HCT116 (cell line): ENCODE measurements around the gene PXDN. TPM values are rescaled to one million over a fixed set of nuclear protein-coding genes. Genes with fewer than 3 reads are reported as not detected.

Source experiments
- ATAC-seq: fragments of 200-7000 bp; cut with Tn5 transposase; 2 replicates; pipeline ENCODE4 v1.9.1; 2020; ENCODE audit warnings: mild to moderate bottlenecking, moderate library complexity
- BruUV-seq: library from RNA; stranded (reverse); fragments of 400-500 nt; replicated peaks from 2 replicates; lab custom pipeline; 2021; lab: Mats Ljungman, UMichigan
- CTCF ChIA-PET: fragments of 300-600 bp; sonication (Branson Sonifier 250); formaldehyde crosslinking; loops from one replicate; lab custom pipeline; 2021; ENCODE audit warnings: antibody characterized with exemption; lab: Charles Lee
- POLR2A ChIA-PET: fragments of 300-600, 350-600 bp; sonication (Branson Sonifier 250); formaldehyde crosslinking; loops from one replicate; lab custom pipeline; 2021; ENCODE audit warnings: antibody characterized with exemption; lab: Charles Lee
- RAD21 ChIA-PET, 2 experiments: fragments of 300-600 bp; sonication (Branson Sonifier 250); formaldehyde crosslinking; loops; one replicate each; lab custom pipeline; 2023; ENCODE audit warnings: low total read pairs in 2 of 2; ENCODE audit not compliant: uncharacterized antibody in 2 of 2, unreplicated experiment in 2 of 2, low non-redundant PET in 1 of 2; lab: Charles Lee
- DNase-seq: peaks from one replicate; pipeline ENCODE4 v3.0.0-alpha.2; 2010; ENCODE audit warnings: low read depth, low spot score
- H2AFZ ChIP-seq: fragments of 200-600 bp; shearing (Covaris generic), sonication (generic); 2 replicates; pipeline ENCODE4 v1.6.1; 2017; ENCODE audit warnings: low read depth, mixed run types, mixed read lengths, antibody characterized with exemption, low read length; ENCODE audit not compliant: poor library complexity, severe bottlenecking
- H3K27ac ChIP-seq: 2 replicates; pipeline ENCODE4 v1.5.1; 2012; ENCODE audit warnings: low read depth, low read length
- H3K27me3 ChIP-seq: fragments of 200-600 bp; sonication (generic); 2 replicates; pipeline ENCODE4 v1.6.1; 2016; ENCODE audit warnings: mixed run types, low read length, mixed read lengths; ENCODE audit not compliant: insufficient read depth
- H3K36me3 ChIP-seq, 2 experiments: fragments of 200-500 bp in 1 of 2; fragments of 200-600 bp in 1 of 2; sonication (Bioruptor generic) in 1 of 2; sonication (generic) in 1 of 2; 2 replicates each; pipeline versions ENCODE4 v1.5.1 to v1.6.1; 2014 to 2016; ENCODE audit warnings: low read length in 2 of 2, inconsistent platforms in 1 of 2, mixed read lengths in 1 of 2, mixed run types in 1 of 2; ENCODE audit not compliant: insufficient read depth in 2 of 2, control insufficient read depth in 1 of 2
- H3K4me1 ChIP-seq, 2 experiments: fragments of 200-600 bp in 1 of 2; sonication (generic) in 1 of 2; 2 replicates each; pipeline versions ENCODE4 v1.5.1 to v1.6.1; 2012 to 2017; ENCODE audit warnings: low read length in 2 of 2, inconsistent platforms in 1 of 2, mild to moderate bottlenecking in 1 of 2, mixed read lengths in 1 of 2, mixed run types in 1 of 2, moderate library complexity in 1 of 2; ENCODE audit not compliant: insufficient read depth in 2 of 2, control insufficient read depth in 1 of 2
- H3K4me2 ChIP-seq: fragments of 200-600 bp; sonication (generic); 2 replicates; pipeline ENCODE4 v1.6.1; 2017; ENCODE audit warnings: mixed run types, low read length, mixed read lengths
- H3K4me3 ChIP-seq, 2 experiments: fragments of 200-600 bp in 1 of 2; sonication (generic) in 1 of 2; replicated peaks in 1 of 2; 2 replicates each; pipeline ENCODE4 v1.5.1; 2011 to 2016; ENCODE audit warnings: low read length in 2 of 2, control low read depth in 1 of 2, low read depth in 1 of 2, mild to moderate bottlenecking in 1 of 2, mixed read lengths in 1 of 2, mixed run types in 1 of 2
- H3K79me2 ChIP-seq: fragments of 200-600 bp; sonication (generic); 2 replicates; pipeline ENCODE4 v1.6.1; 2017; ENCODE audit warnings: mild to moderate bottlenecking, mixed run types, low read length, moderate library complexity, mixed read lengths; ENCODE audit not compliant: insufficient read depth
- H3K9ac ChIP-seq: fragments of 200-600 bp; sonication (generic); 2 replicates; pipeline ENCODE4 v1.6.1; 2016; ENCODE audit warnings: low read length, mixed read lengths
- H3K9me2 ChIP-seq: fragments of 200-600 bp; sonication (generic), shearing (Covaris generic); 2 replicates; pipeline ENCODE4 v1.6.1; 2017; ENCODE audit warnings: mixed run types, mild to moderate bottlenecking, moderate library complexity; ENCODE audit not compliant: insufficient read depth
- H3K9me3 ChIP-seq, 2 experiments: fragments of 200-500 bp in 1 of 2; fragments of 200-600 bp in 1 of 2; sonication (Bioruptor generic) in 1 of 2; sonication (generic) in 1 of 2; 2 replicates each; pipeline ENCODE4 v1.6.1; 2014 to 2017; ENCODE audit warnings: low read length in 2 of 2, mixed read lengths in 2 of 2, inconsistent platforms in 1 of 2, low read depth in 1 of 2, mild to moderate bottlenecking in 1 of 2, mixed run types in 1 of 2, moderate library complexity in 1 of 2; ENCODE audit not compliant: control insufficient read depth in 1 of 2, insufficient read depth in 1 of 2
- H4K20me1 ChIP-seq: fragments of 200-600 bp; sonication (generic), shearing (Covaris generic); 2 replicates; pipeline ENCODE4 v1.6.1; 2017; ENCODE audit warnings: mixed run types, mild to moderate bottlenecking, moderate library complexity; ENCODE audit not compliant: insufficient read depth
- CEBPB ChIP-seq: IDR thresholded peaks from 2 replicates; pipeline ENCODE4 v1.6.1; 2012; ENCODE audit warnings: low read depth
- CTCF ChIP-seq, 3 experiments: fragments of 200-600 bp in 1 of 3; sonication (generic) in 1 of 3; IDR thresholded peaks in 2 of 3; conservative IDR thresholded peaks in 1 of 3; 2 replicates each; pipeline ENCODE4 v1.5.1; 2012 to 2017; ENCODE audit warnings: low read depth in 2 of 3, low read length in 2 of 3, antibody characterized with exemption in 1 of 3, borderline replicate concordance in 1 of 3, control low read depth in 1 of 3, mild to moderate bottlenecking in 1 of 3, mixed read lengths in 1 of 3, mixed run types in 1 of 3, moderate library complexity in 1 of 3; ENCODE audit not compliant: insufficient read depth in 1 of 3
- EGR1 ChIP-seq: IDR thresholded peaks from 2 replicates; pipeline ENCODE4 v1.6.1; 2012; ENCODE audit warnings: low read depth
- EZH2 ChIP-seq: fragments of 200-600 bp; sonication (generic); IDR thresholded peaks from 2 replicates; pipeline ENCODE4 v1.6.1; 2017; ENCODE audit warnings: antibody characterized with exemption, mixed run types
- FOSL1 ChIP-seq: IDR thresholded peaks from 2 replicates; pipeline ENCODE4 v1.6.1; 2012; ENCODE audit warnings: low read depth
- JUND ChIP-seq: IDR thresholded peaks from 2 replicates; pipeline ENCODE4 v1.6.1; 2012
- POLR2AphosphoS5 ChIP-seq: IDR thresholded peaks from 2 replicates; pipeline ENCODE4 v1.6.1; 2011; ENCODE audit warnings: mild to moderate bottlenecking, low read depth, low read length, moderate library complexity
- RAD21 ChIP-seq: IDR thresholded peaks from 2 replicates; pipeline ENCODE4 v1.6.1; 2012; ENCODE audit warnings: low read depth, mild to moderate bottlenecking
- SP1 ChIP-seq: IDR thresholded peaks from 2 replicates; pipeline ENCODE4 v1.6.1; 2012; ENCODE audit warnings: low read depth
- YY1 ChIP-seq: IDR thresholded peaks from 2 replicates; pipeline ENCODE4 v1.6.1; 2011; ENCODE audit warnings: low read length, low read depth, moderate library complexity, mild to moderate bottlenecking; ENCODE audit not compliant: insufficient replicate concordance; ENCODE audit errors: extremely low read depth
- ZNF274 ChIP-seq: fragments of 200-500 bp; sonication (Bioruptor generic); IDR thresholded peaks from 2 replicates; pipeline ENCODE4 v1.6.1; 2014; ENCODE audit warnings: mild to moderate bottlenecking, low read depth, low read length, inconsistent platforms
- intact Hi-C: fragments of 100-400 bp; cut with micrococcal nuclease; formaldehyde crosslinking; loops from 2 replicates; pipeline ENCODE4 v1.10.0; 2022
- total RNA-seq: library from RNA; stranded (reverse); gene quantifications from one replicate; pipeline ENCODE4 v1.2.1, GENCODE V29; 2021; ENCODE audit not compliant: unreplicated experiment
- TF ChIP-seq, protein P1 (sequence below): IDR thresholded peaks from 2 replicates; pipeline ENCODE4 v1.6.1; 2012
- TF ChIP-seq, protein P2 (sequence below): IDR thresholded peaks from 2 replicates; pipeline ENCODE4 v1.6.1; 2012; ENCODE audit warnings: low read depth
- TF ChIP-seq, protein P3 (sequence below): IDR thresholded peaks from 2 replicates; pipeline ENCODE4 v1.6.1; 2012

PXDN gene
- total RNA-seq, 1 experiment from 2014 or later, result 10.7 TPM

GRCh38 chr2:1682181-1682440 lies 62.2 kb downstream of the PXDN start:
- TF ChIP-seq EZH2, result no peak
- TF ChIP-seq, protein P1, sequence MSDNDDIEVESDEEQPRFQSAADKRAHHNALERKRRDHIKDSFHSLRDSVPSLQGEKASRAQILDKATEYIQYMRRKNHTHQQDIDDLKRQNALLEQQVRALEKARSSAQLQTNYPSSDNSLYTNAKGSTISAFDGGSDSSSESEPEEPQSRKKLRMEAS, result no peak
- TF ChIP-seq EGR1, result no peak
- TF ChIP-seq RAD21, result no peak
- no peak for TF ChIP-seq FOSL1
- TF ChIP-seq, protein P2, sequence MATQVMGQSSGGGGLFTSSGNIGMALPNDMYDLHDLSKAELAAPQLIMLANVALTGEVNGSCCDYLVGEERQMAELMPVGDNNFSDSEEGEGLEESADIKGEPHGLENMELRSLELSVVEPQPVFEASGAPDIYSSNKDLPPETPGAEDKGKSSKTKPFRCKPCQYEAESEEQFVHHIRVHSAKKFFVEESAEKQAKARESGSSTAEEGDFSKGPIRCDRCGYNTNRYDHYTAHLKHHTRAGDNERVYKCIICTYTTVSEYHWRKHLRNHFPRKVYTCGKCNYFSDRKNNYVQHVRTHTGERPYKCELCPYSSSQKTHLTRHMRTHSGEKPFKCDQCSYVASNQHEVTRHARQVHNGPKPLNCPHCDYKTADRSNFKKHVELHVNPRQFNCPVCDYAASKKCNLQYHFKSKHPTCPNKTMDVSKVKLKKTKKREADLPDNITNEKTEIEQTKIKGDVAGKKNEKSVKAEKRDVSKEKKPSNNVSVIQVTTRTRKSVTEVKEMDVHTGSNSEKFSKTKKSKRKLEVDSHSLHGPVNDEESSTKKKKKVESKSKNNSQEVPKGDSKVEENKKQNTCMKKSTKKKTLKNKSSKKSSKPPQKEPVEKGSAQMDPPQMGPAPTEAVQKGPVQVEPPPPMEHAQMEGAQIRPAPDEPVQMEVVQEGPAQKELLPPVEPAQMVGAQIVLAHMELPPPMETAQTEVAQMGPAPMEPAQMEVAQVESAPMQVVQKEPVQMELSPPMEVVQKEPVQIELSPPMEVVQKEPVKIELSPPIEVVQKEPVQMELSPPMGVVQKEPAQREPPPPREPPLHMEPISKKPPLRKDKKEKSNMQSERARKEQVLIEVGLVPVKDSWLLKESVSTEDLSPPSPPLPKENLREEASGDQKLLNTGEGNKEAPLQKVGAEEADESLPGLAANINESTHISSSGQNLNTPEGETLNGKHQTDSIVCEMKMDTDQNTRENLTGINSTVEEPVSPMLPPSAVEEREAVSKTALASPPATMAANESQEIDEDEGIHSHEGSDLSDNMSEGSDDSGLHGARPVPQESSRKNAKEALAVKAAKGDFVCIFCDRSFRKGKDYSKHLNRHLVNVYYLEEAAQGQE, result no peak
- TF ChIP-seq, protein P3, sequence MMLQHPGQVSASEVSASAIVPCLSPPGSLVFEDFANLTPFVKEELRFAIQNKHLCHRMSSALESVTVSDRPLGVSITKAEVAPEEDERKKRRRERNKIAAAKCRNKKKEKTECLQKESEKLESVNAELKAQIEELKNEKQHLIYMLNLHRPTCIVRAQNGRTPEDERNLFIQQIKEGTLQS, result no peak
- no peak for TF ChIP-seq YY1
- TF ChIP-seq POLR2AphosphoS5, result no peak
- TF ChIP-seq CTCF (IDR thresholded peaks at IDR 0.05 in 2 of 3, conservative IDR thresholded peaks at IDR 0.05 in 1 of 3; ENCODE audit: borderline replicate concordance in 1 of 3, insufficient read depth in 1 of 3, low read depth in 2 of 3, low read length in 2 of 3), result no peak
- TF ChIP-seq CEBPB, result no peak
- no peak for TF ChIP-seq ZNF274
- TF ChIP-seq JUND, result no peak
- no peak for TF ChIP-seq SP1
- DNase-seq, result no peak
- Histone ChIP-seq H4K20me1 (no peaks in the 10 kb centered on the region), H3K9me2 (no peaks in the 10 kb centered on the region), H3K9ac (no peak overlapping the region), H3K36me3 (no peaks in the 10 kb centered on the region), H3K79me2 (no peaks in the 10 kb centered on the region), H2AFZ (no peak overlapping the region), H3K4me2 (no peak overlapping the region), H3K9me3 (no peaks in the 10 kb centered on the region), H3K4me3 (no peak overlapping the region), H3K4me1 (peaks cover 0 to 11% of the 10 kb centered on the region in 2 experiments; a peak in 1 of 4 replicates), H3K27me3 (no peaks in the 10 kb centered on the region), H3K27ac (no peak overlapping the region)
- intact Hi-C loops, result no loop called here
- no TSS peak for BruUV-seq
- ChIA-PET POLR2A (no interaction called here), CTCF (no interaction called here), RAD21 (no interaction called here)
- no peak for ATAC-seq
